H1 (cell line): ENCODE results near the gene MCL1. TPM values are rescaled to one million over a fixed set of nuclear protein-coding genes. Genes with fewer than 3 reads are reported as not detected.

Experiments used
- CTCF ChIA-PET: fragments of 300-600 bp; sonication (Branson Sonifier 250); formaldehyde crosslinking; loops from one replicate; lab custom pipeline; 2021; ENCODE audit not compliant: partially characterized antibody; lab: Charles Lee
- POLR2A ChIA-PET: fragments of 300-600 bp; sonication (Branson Sonifier 250); formaldehyde crosslinking; loops from one replicate; lab custom pipeline; 2021; ENCODE audit warnings: inconsistent platforms; ENCODE audit not compliant: partially characterized antibody; lab: Charles Lee
- DNase-seq, 2 experiments: peaks; one replicate each; pipeline versions ENCODE4 v3.0.0 to v3.0.0-alpha.2; 2010 to 2022; ENCODE audit warnings: low spot score in 2 of 2, low read depth in 1 of 2, mixed read lengths in 1 of 2
- FAIRE-seq: peaks from 2 replicates; lab custom pipeline; 2011; peaks lifted over from hg19 to GRCh38; lab: Jason Lieb, UNC
- H2AFZ ChIP-seq: 2 replicates; pipeline ENCODE4 v1.8.1; 2012; ENCODE audit warnings: low read length, inconsistent platforms
- H2AK5ac ChIP-seq: 2 replicates; pipeline ENCODE4 v1.6.1; 2013; ENCODE audit warnings: low read depth, low read length
- H2BK120ac ChIP-seq: replicated peaks from 2 replicates; pipeline ENCODE3; 2013; ENCODE audit warnings: low read depth, low read length, inconsistent platforms
- H2BK12ac ChIP-seq: 2 replicates; pipeline ENCODE4 v1.6.1; 2013; ENCODE audit warnings: low read depth, low read length
- H2BK15ac ChIP-seq: 2 replicates; pipeline ENCODE4 v1.6.1; 2013; ENCODE audit warnings: low read length
- H2BK20ac ChIP-seq: 2 replicates; pipeline ENCODE4 v1.6.1; 2013; ENCODE audit warnings: low read length
- H2BK5ac ChIP-seq: 2 replicates; pipeline ENCODE4 v1.6.1; 2013; ENCODE audit warnings: low read depth, low read length
- H3K14ac ChIP-seq: 2 replicates; pipeline ENCODE4 v1.6.1; 2013; ENCODE audit warnings: inconsistent platforms; ENCODE audit not compliant: insufficient read length
- H3K18ac ChIP-seq: 2 replicates; pipeline ENCODE4 v1.6.1; 2013; ENCODE audit warnings: low read length; ENCODE audit errors: extremely low read depth
- H3K23ac ChIP-seq: 2 replicates; pipeline ENCODE4 v1.6.1; 2013; ENCODE audit warnings: inconsistent platforms; ENCODE audit not compliant: insufficient read length
- H3K23me2 ChIP-seq: 2 replicates; pipeline ENCODE4 v1.6.1; 2013; ENCODE audit warnings: low read depth, low read length
- H3K27ac ChIP-seq: 2 replicates; pipeline ENCODE4 v1.6.1; 2011; ENCODE audit warnings: low read depth, low read length, inconsistent platforms
- H3K27me3 ChIP-seq, 4 experiments: replicated peaks in 1 of 4; 1 replicate in 1 of 4; 2 replicates in 3 of 4; pipeline versions ENCODE4 v1.6.1 to v1.8.1; 2011 to 2013; ENCODE audit warnings: low read length in 3 of 4, mild to moderate bottlenecking in 3 of 4, inconsistent platforms in 2 of 4, mixed read lengths in 2 of 4, moderate library complexity in 1 of 4; ENCODE audit not compliant: control insufficient read depth in 3 of 4, insufficient read depth in 3 of 4; ENCODE audit errors: extremely low read depth in 1 of 4
- H3K36me3 ChIP-seq, 4 experiments: 2 replicates each; pipeline versions ENCODE4 v1.6.1 to v1.8.1; 2011 to 2013; ENCODE audit warnings: mild to moderate bottlenecking in 4 of 4, low read length in 3 of 4, moderate library complexity in 2 of 4, control low read depth in 1 of 4, inconsistent platforms in 1 of 4; ENCODE audit not compliant: insufficient read depth in 4 of 4, control insufficient read depth in 2 of 4
- H3K4ac ChIP-seq: replicated peaks from 2 replicates; pipeline ENCODE3; 2013; ENCODE audit warnings: low read length, low read depth, mixed read lengths, inconsistent platforms; ENCODE audit not compliant: insufficient read length
- H3K4me1 ChIP-seq, 4 experiments: replicated peaks in 1 of 4; 1 replicate in 1 of 4; 2 replicates in 3 of 4; pipeline versions ENCODE4 v1.6.1 to v1.8.1; 2011 to 2013; ENCODE audit warnings: low read length in 3 of 4, inconsistent platforms in 2 of 4, mixed read lengths in 1 of 4; ENCODE audit not compliant: insufficient read depth in 4 of 4, control insufficient read depth in 3 of 4
- H3K4me2 ChIP-seq, 2 experiments: 2 replicates each; pipeline versions ENCODE4 v1.6.1 to v1.8.1; 2011 to 2013; ENCODE audit warnings: low read depth in 2 of 2, low read length in 2 of 2, control low read depth in 1 of 2, inconsistent platforms in 1 of 2, mild to moderate bottlenecking in 1 of 2; ENCODE audit not compliant: insufficient read depth in 1 of 2
- H3K4me3 ChIP-seq, 4 experiments: fragments of 200-600, 300-600 bp in 1 of 4; sonication (generic), shearing (Covaris generic), sonication (Bioruptor Twin) in 1 of 4; 2 replicates each; pipeline versions ENCODE4 v1.5.1 to v1.8.1; 2011 to 2016; ENCODE audit warnings: low read length in 4 of 4, low read depth in 3 of 4, control low read depth in 2 of 4, inconsistent platforms in 2 of 4, mild to moderate bottlenecking in 2 of 4, mixed read lengths in 1 of 4, moderate library complexity in 1 of 4; ENCODE audit not compliant: insufficient read depth in 2 of 4; ENCODE audit errors: extremely low read depth in 1 of 4
- H3K56ac ChIP-seq: replicated peaks from 2 replicates; pipeline ENCODE3; 2013; ENCODE audit warnings: low read depth, mild to moderate bottlenecking, mixed read lengths, low read length, inconsistent platforms; ENCODE audit not compliant: insufficient read length
- H3K79me1 ChIP-seq: 2 replicates; pipeline ENCODE4 v1.6.1; 2013; ENCODE audit warnings: low read depth, low read length, control low read depth
- H3K79me2 ChIP-seq, 2 experiments: 2 replicates each; pipeline versions ENCODE4 v1.6.1 to v1.8.1; 2012 to 2013; ENCODE audit warnings: low read length in 2 of 2, mild to moderate bottlenecking in 2 of 2, inconsistent platforms in 1 of 2; ENCODE audit not compliant: insufficient read depth in 2 of 2, control insufficient read depth in 1 of 2
- H3K9ac ChIP-seq, 4 experiments: replicated peaks in 1 of 4; 1 replicate in 1 of 4; 2 replicates in 3 of 4; pipeline versions ENCODE4 v1.6.1 to v1.8.1; 2011 to 2013; ENCODE audit warnings: low read depth in 3 of 4, low read length in 3 of 4, control low read depth in 2 of 4, mild to moderate bottlenecking in 2 of 4, moderate library complexity in 2 of 4, inconsistent platforms in 1 of 4; ENCODE audit errors: extremely low read depth in 1 of 4
- H3K9me3 ChIP-seq, 2 experiments: 2 replicates each; pipeline versions ENCODE4 v1.6.1 to v1.8.1; 2012 to 2013; ENCODE audit warnings: mild to moderate bottlenecking in 2 of 2, moderate library complexity in 2 of 2, control low read depth in 1 of 2, inconsistent platforms in 1 of 2, low read depth in 1 of 2, low read length in 1 of 2, mixed read lengths in 1 of 2; ENCODE audit not compliant: insufficient read depth in 2 of 2
- H4K20me1 ChIP-seq, 2 experiments: replicated peaks in 1 of 2; 2 replicates each; pipeline versions ENCODE3 to v1.8.1; 2011 to 2013; ENCODE audit warnings: inconsistent platforms in 2 of 2, low read length in 2 of 2, mild to moderate bottlenecking in 1 of 2; ENCODE audit not compliant: insufficient read depth in 2 of 2, control insufficient read depth in 1 of 2
- H4K5ac ChIP-seq: 2 replicates; pipeline ENCODE4 v1.6.1; 2013; ENCODE audit warnings: low read length, low read depth, mixed read lengths, inconsistent platforms; ENCODE audit not compliant: insufficient read length
- H4K8ac ChIP-seq: 2 replicates; pipeline ENCODE4 v1.8.0; 2013; ENCODE audit warnings: mild to moderate bottlenecking, moderate library complexity, low read length, inconsistent platforms; ENCODE audit not compliant: insufficient read depth; ENCODE audit errors: extremely low read depth
- H4K91ac ChIP-seq: replicated peaks from 2 replicates; pipeline ENCODE3; 2013; ENCODE audit warnings: low read length, mixed read lengths, inconsistent platforms; ENCODE audit not compliant: insufficient read length
- CBX5 ChIP-seq: fragments of 300-800, 300-1000 bp; sonication (generic); IDR thresholded peaks from 2 replicates; pipeline ENCODE4 v1.7.1; 2016; ENCODE audit warnings: antibody characterized with exemption, low read length, low read depth
- FOSL1 ChIP-seq: IDR thresholded peaks from 2 replicates; pipeline ENCODE4 v1.6.1; 2011; ENCODE audit warnings: mild to moderate bottlenecking, low read depth, low read length, moderate library complexity; ENCODE audit not compliant: insufficient read depth
- GABPA ChIP-seq: IDR thresholded peaks from 2 replicates; pipeline ENCODE4 v1.6.1; 2011; ENCODE audit warnings: mild to moderate bottlenecking, low read length, moderate library complexity, borderline replicate concordance; ENCODE audit not compliant: insufficient read depth
- POLR2AphosphoS5 ChIP-seq: IDR thresholded peaks from 2 replicates; pipeline ENCODE4 v1.6.1; 2011; ENCODE audit warnings: low read depth, low read length
- SIRT6 ChIP-seq: IDR thresholded peaks from one replicate; pipeline ENCODE4 v1.7.1; 2012; ENCODE audit warnings: low read length, inconsistent platforms
- SRF ChIP-seq: IDR thresholded peaks from 2 replicates; pipeline ENCODE4 v1.6.1; 2011; ENCODE audit warnings: mild to moderate bottlenecking, low read depth, low read length, moderate library complexity
- SUZ12 ChIP-seq: fragments of 200-600 bp; sonication (generic); IDR thresholded peaks from 2 replicates; pipeline ENCODE4 v1.6.1; 2012; ENCODE audit warnings: mild to moderate bottlenecking, inconsistent platforms, low read length, moderate library complexity, mixed read lengths
- WGBS, 2 experiments: shearing (Covaris generic) in 1 of 2; methylation state at CpG; one replicate each; pipeline versions ENCODE4 v1.1.6 to v1.1.7; 2013 to 2015; ENCODE audit warnings: low lambda C conversion rate in 2 of 2, mixed read lengths in 2 of 2, inconsistent platforms in 1 of 2, low coverage in 1 of 2, missing lambda C conversion rate in 1 of 2; ENCODE audit not compliant: insufficient replicate concordance in 2 of 2, insufficient coverage in 1 of 2, insufficient read length in 1 of 2; ENCODE audit errors: extremely low coverage in 1 of 2, missing lambda C conversion rate in 1 of 2; 5-methylcytosine and 5-hydroxymethylcytosine counted together
- polyA plus RNA-seq, 7 experiments: library from polyadenylated mRNA; depleted of rRNA in 3 of 7; stranded (reverse) in 5 of 7; unstranded in 2 of 7; fragments of >200 nt in 5 of 7; fragments of 200-250 nt in 2 of 7; gene quantifications; 1 replicate in 5 of 7; 2 replicates in 1 of 7; 4 replicates in 1 of 7; pipeline versions ENCODE4 v1.2.1 to v1.2.3, GENCODE V29; 2011 to 2013; ENCODE audit warnings: missing spikeins in 2 of 7, mixed read lengths in 2 of 7
- total RNA-seq: library from RNA; stranded (reverse); fragmentation: NEBNext Ultra II Directional; extraction: Animal tissue kit (Norgen Biotek cat#: 25700); gene quantifications from 2 replicates; pipeline ENCODE4 v1.2.1, GENCODE V29; 2021
- TF ChIP-seq, protein P1 (sequence below): IDR thresholded peaks from 2 replicates; pipeline ENCODE4 v1.6.1; 2012; ENCODE audit warnings: inconsistent platforms

The MCL1 gene
- total and polyA plus RNA-seq, 2 of the 8 experiments (the other 6 are each of a cell fraction or from before 2014, with no cell fraction given) = 61.1 to 218 TPM

DNA sequence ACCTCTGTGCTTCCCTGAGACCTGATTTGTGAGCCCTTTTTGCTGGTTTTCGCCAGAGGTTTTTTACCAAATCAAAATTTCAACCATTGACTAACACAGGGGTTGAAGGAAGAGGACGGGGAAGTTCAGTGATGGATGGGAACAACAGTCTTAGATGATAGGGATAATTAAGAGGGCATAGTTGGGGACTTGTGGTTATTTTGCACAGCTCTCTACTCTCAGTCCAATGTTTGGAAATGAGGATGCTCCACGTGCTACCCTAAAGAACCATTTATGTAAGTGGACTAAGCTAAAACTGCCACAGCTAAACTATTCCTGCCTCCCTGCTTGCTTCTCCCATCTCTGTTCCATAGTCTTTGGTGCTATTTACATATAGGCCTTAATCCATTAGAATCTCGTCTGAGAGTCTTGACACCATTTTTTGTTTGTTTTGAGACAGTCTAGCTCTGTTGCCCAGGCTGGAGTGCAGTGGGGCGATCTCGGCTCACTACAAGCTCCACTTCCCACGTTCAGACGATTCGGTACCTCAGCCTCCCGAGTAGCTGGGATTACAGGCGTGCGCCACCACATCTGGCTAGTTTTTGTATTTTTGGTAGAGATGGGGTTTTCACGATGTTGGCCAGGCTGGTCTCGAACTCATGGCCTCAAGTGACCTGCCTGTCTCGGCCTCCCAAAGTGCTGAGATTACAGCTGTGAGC, 684 bp upstream of the MCL1 start:
- Histone ChIP-seq H3K27ac (peak overlapping the region; percentile 74), H4K91ac (peak overlapping the region; percentile 56), H3K14ac (peak overlapping the region; percentile 19), H3K18ac (peak overlapping the region; percentile 99), H3K23ac (no peak overlapping the region), H2BK15ac (peak overlapping the region; percentile 46), H3K4me1 (peaks cover 0 to 13% (median 10%) of the 10 kb centered on the region in 4 experiments; a peak in 5 of 7 replicates), H3K79me1 (no peaks in the 10 kb centered on the region), H4K8ac (peak overlapping the region; percentile 29; the same call in 1 of the 2 replicates), H2AFZ (no peak overlapping the region), H3K23me2 (peaks cover 9% of the 10 kb centered on the region), H3K9me3 (no peaks in the 10 kb centered on the region), H2BK12ac (peak overlapping the region; percentile 5; the same call in 1 of the 2 replicates), H4K20me1 (peaks cover 23 to 28% of the 10 kb centered on the region in 2 experiments), H3K27me3 (no peaks in the 10 kb centered on the region), H2BK20ac (no peak overlapping the region), H3K4ac (peak overlapping the region; percentile 41), H3K4me3 (peak overlapping the region; percentile 46 to 100 (median 81)), H2AK5ac (peak overlapping the region; percentile 83), H3K56ac (peak overlapping the region; percentile 52), H3K79me2 (peaks cover 32 to 41% of the 10 kb centered on the region in 2 experiments), H2BK5ac (peak overlapping the region; percentile 22), H3K9ac (peak overlapping the region; percentile 75 to 93 (median 82)), H2BK120ac (no peak overlapping the region), H3K4me2 (peak overlapping the region; percentile 69 to 72), H3K36me3 (peaks cover 19 to 37% (median 25%) of the 10 kb centered on the region in 4 experiments), H4K5ac (peak overlapping the region; percentile 78)
- POLR2A ChIA-PET = interaction anchor here (0.7 to 43.7 kb wide), 32 partner anchors 9 to 1017 kb away, joined by 3 to 1380 read pairs (median 6); partner anchors contain the start of genes ADAMTSL4, ANXA9, CTSK and ENSA
- DNase-seq = no peak
- no peak for FAIRE-seq
- CTCF ChIA-PET = interaction anchor here (0.6 to 3.5 kb wide), 12 partner anchors 8 to 186 kb away, joined by 3 to 29 read pairs (median 4); no protein-coding TSS in a partner anchor
- no peak for TF ChIP-seq CBX5
- TF ChIP-seq SUZ12 = no peak
- TF ChIP-seq, protein P1, sequence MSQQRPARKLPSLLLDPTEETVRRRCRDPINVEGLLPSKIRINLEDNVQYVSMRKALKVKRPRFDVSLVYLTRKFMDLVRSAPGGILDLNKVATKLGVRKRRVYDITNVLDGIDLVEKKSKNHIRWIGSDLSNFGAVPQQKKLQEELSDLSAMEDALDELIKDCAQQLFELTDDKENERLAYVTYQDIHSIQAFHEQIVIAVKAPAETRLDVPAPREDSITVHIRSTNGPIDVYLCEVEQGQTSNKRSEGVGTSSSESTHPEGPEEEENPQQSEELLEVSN = no peak
- no peak for TF ChIP-seq FOSL1
- TF ChIP-seq POLR2AphosphoS5 = no peak; the same call in 1 of the 2 replicates
- no peak for TF ChIP-seq SRF
- TF ChIP-seq SIRT6 = no peak
- no peak for TF ChIP-seq GABPA
- WGBS, 2 experiments = 72% methylated on average over 14 of the region's 15 CpGs; no CpG with 5 or more reads in 1 of the 2 experiments
